H1 (cell line): ENCODE data around the gene SMAD7. TPM values are rescaled to one million over a fixed set of nuclear protein-coding genes. Genes with fewer than 3 reads are reported as not detected.

Experiments used
- HDAC6 ChIP-seq: IDR thresholded peaks from one replicate; pipeline ENCODE4 v1.7.1; 2012; ENCODE audit warnings: low read depth, mild to moderate bottlenecking, inconsistent platforms, low read length, moderate library complexity
- polyA plus RNA-seq, 7 experiments: library from polyadenylated mRNA; depleted of rRNA in 3 of 7; stranded (reverse) in 5 of 7; unstranded in 2 of 7; fragments of >200 nt in 5 of 7; fragments of 200-250 nt in 2 of 7; gene quantifications; 1 replicate in 5 of 7; 2 replicates in 1 of 7; 4 replicates in 1 of 7; pipeline versions ENCODE4 v1.2.1 to v1.2.3, GENCODE V29; 2011 to 2013; ENCODE audit warnings: missing spikeins in 2 of 7, mixed read lengths in 2 of 7
- total RNA-seq: library from RNA; stranded (reverse); fragmentation: NEBNext Ultra II Directional; extraction: Animal tissue kit (Norgen Biotek cat#: 25700); gene quantifications from 2 replicates; pipeline ENCODE4 v1.2.1, GENCODE V29; 2021

SMAD7 gene
- total and polyA plus RNA-seq, 2 of the 8 experiments (the other 6 are each of a cell fraction or from before 2014, with no cell fraction given), result 6.5 to 15.5 TPM

- TF ChIP-seq HDAC6, result no peak
Observed at GRCh38 chr18:48949606-48950535, 894 bp downstream of the SMAD7 start (continued).
